Measurements from ENCODE around the gene TMEM190.

TMEM190 gene

GRCh38 chr19:55407800-55408532, 31.3 kb downstream of the TMEM190 start (continued):
- no peak for TF ChIP-seq ZNF514 (tag by site-specific recombination; IDR thresholded peaks at IDR 0.05)
- 0 out of 2 replicates have a peak, but pooled peaks have one; percentile 14 for TF ChIP-seq ZNF394 (tag by site-specific recombination; IDR thresholded peaks at IDR 0.05; ENCODE audit: borderline replicate concordance)
- no peak for TF ChIP-seq ZNF341 (tag by site-specific recombination; IDR thresholded peaks at IDR 0.05; ENCODE audit: low read depth)
- TF ChIP-seq BCL6B (tag by site-specific recombination; IDR thresholded peaks at IDR 0.05) = no peak
- TF ChIP-seq ZNF529 (tag by site-specific recombination; IDR thresholded peaks at IDR 0.05; ENCODE audit: insufficient replicate concordance) = no peak
- peak; percentile 82 for TF ChIP-seq KLF1 (tag by site-specific recombination; IDR thresholded peaks at IDR 0.05)
- no peak for TF ChIP-seq ZNF214 (tag by site-specific recombination; IDR thresholded peaks at IDR 0.05; ENCODE audit: borderline replicate concordance)
- TF ChIP-seq ZNF843 (tag by site-specific recombination; IDR thresholded peaks at IDR 0.05) = peak; percentile 78
- no peak for TF ChIP-seq ZNF223 (tag by site-specific recombination; IDR thresholded peaks at IDR 0.05)
- TF ChIP-seq CTCF (tag by site-specific recombination; IDR thresholded peaks at IDR 0.05) = no peak
- no peak for TF ChIP-seq ZNF558 (tag by site-specific recombination; IDR thresholded peaks at IDR 0.05)
- TF ChIP-seq ZBTB8A (tag by site-specific recombination; IDR thresholded peaks at IDR 0.05) = peak; percentile 55
- TF ChIP-seq KLF9 (tag by site-specific recombination; IDR thresholded peaks at IDR 0.05; ENCODE audit: low read depth) = peak; percentile 58; the same call in 1 of the 2 replicates
- no peak for TF ChIP-seq ZNF132 (tag by site-specific recombination; IDR thresholded peaks at IDR 0.05; ENCODE audit: borderline replicate concordance)
- TF ChIP-seq ZNF138 (tag by site-specific recombination; IDR thresholded peaks at IDR 0.05; ENCODE audit: borderline replicate concordance) = no peak
- TF ChIP-seq ZNF366 (tag by site-specific recombination; conservative IDR thresholded peaks at IDR 0.05) = peak; percentile 99
- TF ChIP-seq YY2 (tag by site-specific recombination; IDR thresholded peaks at IDR 0.05) = no peak
- TF ChIP-seq ZFP69B (tag by site-specific recombination; IDR thresholded peaks at IDR 0.05) = peak; percentile 57; the same call in 1 of the 2 replicates
- no peak for TF ChIP-seq ZNF266 (tag by site-specific recombination; IDR thresholded peaks at IDR 0.05; ENCODE audit: low read depth)
- peak; percentile 35; the same call in 1 of the 2 replicates for TF ChIP-seq ZNF660 (tag by site-specific recombination; IDR thresholded peaks at IDR 0.05)
- no peak for TF ChIP-seq ZNF488 (tag by site-specific recombination; IDR thresholded peaks at IDR 0.05)
- peak; percentile 61 for TF ChIP-seq TSHZ1 (tag by site-specific recombination; IDR thresholded peaks at IDR 0.05; ENCODE audit: borderline replicate concordance)
- no peak for TF ChIP-seq ZNF16 (tag by site-specific recombination; IDR thresholded peaks at IDR 0.05; ENCODE audit: low read depth)
- TF ChIP-seq HOXD13 (CRISPR knock-in tag; IDR thresholded peaks at IDR 0.05; ENCODE audit: borderline replicate concordance) = no peak; the same call in 1 of the 2 replicates
- peak; percentile 95 for TF ChIP-seq SP2 (tag by site-specific recombination; IDR thresholded peaks at IDR 0.05)
- 0 out of 2 replicates have a peak, but pooled peaks have one; percentile 48 for TF ChIP-seq PRDM4 (tag by site-specific recombination; IDR thresholded peaks at IDR 0.05)
- TF ChIP-seq WT1 (tag by site-specific recombination; IDR thresholded peaks at IDR 0.05) = peak; percentile 71; the same call in 1 of the 2 replicates

All from HEK293 (cell line).